Inflammatory macrophage treated with lipopolysaccharide for 1 hour (primary cell): ENCODE data around the gene CASK.

Source experiments
- DNase-seq, 2 donors: peaks; one replicate each; pipeline ENCODE4 v3.0.0-alpha.2; 2020 to 2022

Gene CASK

GRCh38 chrX:41906515-41907187 lies 16.7 kb downstream of the CASK start:
- no peak for DNase-seq

DNA sequence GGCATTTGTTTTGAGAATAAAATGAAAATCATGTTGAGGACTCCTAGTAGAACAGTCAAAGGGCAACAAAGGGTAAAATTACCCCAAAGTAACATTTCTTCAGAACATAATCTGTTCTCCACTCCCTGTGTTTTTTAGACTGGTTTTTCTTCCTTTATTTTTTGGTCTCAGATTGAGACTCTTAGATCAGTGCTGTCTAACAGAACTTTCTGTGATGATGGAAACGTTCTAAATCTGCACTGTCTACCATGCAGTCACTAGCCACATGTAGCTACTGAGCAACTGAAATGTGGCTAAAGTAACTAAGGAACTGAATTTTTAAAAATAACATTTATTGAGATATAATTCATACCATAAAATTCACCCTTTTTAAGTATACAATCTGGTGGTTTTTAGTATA lies 19.8 kb downstream of the CASK start:
- no peak for DNase-seq

DNA sequence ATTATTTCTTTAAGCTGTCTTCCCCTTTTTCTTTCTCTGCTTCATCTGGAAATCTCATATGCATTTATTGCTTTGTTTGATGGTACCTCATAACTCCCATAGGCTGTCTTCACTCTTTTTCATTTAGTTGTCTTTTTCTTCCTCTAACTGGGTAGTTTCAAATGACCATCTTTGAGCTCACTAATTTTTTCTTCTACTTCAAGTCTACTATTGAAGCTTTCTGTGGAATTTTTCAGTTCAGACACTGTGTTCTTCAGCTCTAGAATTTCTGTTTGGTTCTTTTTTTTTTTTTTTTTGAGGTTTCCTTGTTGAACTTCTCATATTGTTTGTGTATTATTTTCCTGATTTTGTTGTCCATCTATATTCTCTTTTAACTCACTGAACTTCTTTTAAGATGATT lies 23.0 kb downstream of the CASK start:
- DNase-seq = no peak

GRCh38 chrX:41895826-41896225 lies 27.5 kb downstream of the CASK start:
- DNase-seq = no peak

DNA sequence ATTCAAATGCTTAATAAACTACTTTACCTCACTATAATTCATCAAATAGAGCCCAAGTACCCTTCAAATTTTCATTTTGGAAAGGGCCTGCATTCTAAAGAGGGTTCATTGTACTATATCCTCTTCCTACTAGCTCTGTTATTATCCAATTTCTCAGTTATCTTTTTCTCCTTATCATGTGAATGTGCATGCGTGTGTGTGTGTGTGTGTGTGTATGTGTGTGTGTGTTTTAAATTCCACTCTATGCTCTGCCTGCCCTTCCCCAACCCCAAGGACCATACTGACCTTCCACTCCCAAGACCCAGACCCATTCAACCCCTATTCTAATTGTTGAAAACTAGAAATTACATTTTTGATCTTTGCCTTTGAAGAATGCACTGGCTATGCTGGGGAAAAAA lies 33.3 kb downstream of the CASK start:
- no peak for DNase-seq

- no peak for DNase-seq
Observed at GRCh38 chrX:41889317-41890025, 33.9 kb downstream of the CASK start.

DNA sequence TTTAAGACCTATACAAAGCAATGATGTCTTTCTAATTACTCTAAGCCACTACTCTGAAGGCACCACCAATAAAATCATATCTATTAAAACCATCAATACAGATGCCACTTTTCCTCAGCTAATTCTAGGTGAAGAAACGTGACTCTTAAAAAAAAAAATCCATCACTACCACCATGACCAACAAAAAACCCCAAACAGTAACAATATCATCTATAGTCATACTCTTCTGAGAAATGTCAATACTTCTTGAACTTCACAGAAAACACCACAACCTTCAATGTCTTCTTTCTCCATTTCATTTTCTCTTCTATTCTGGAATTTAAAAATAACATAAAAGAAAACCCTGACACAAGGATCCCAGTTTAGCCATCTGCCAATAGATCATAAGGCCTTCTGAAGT lies 35.7 kb downstream of the CASK start:
- DNase-seq = no peak

DNA sequence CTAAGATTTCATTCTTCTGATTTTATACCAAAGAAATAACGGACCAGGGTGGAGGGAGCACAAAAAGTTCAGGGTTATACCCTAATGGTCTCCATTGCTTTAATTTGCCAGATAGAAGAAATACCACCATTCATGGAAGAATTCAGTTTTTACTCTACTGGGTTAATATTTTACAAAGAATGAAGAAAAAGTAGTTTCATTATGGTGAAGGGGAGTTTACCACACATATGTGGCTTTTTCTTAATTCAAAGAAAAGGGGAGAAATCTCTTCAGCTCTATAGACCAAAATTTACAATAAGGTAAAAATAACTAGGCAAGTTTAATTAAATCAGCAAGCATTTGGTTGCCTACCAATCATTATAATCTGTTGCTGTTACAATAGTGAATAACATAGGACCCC lies 37.6 kb downstream of the CASK start:
- no peak for DNase-seq

- no peak for DNase-seq
Observed at GRCh38 chrX:41881166-41881565, 42.2 kb downstream of the CASK start.

DNA sequence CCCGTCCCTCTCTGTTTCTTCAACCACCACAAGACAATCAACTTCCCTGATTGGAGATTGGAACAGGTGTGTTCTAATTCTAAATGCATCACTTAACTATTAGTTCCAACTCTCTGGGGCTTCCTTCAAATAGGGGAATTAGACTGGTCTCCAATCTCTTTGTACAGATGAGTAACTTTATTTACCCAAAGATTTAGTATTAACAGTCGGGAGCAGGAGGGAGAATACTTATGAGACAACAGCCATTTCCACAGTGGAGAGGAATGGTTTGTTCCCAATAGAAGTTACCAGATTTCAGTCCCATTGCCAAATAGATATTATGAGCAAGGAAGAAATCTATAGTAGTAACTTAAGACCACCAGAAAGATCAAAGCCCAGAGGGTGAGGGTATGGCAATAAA lies 46.2 kb downstream of the CASK start:
- DNase-seq = no peak

- no peak for DNase-seq
Observed at GRCh38 chrX:41875142-41875541, 48.2 kb downstream of the CASK start.

- DNase-seq = no peak
Observed at GRCh38 chrX:41870719-41871151, 52.6 kb downstream of the CASK start.

GRCh38 chrX:41868392-41868977 lies 54.9 kb downstream of the CASK start:
- DNase-seq = no peak

- DNase-seq = no peak
Observed at GRCh38 chrX:41863343-41864203, 59.8 kb downstream of the CASK start.

- no peak for DNase-seq
Observed at GRCh38 chrX:41862562-41863184, 60.7 kb downstream of the CASK start.

GRCh38 chrX:41858161-41858775 lies 65.1 kb downstream of the CASK start:
- no peak for DNase-seq

GRCh38 chrX:41857670-41858069 lies 65.7 kb downstream of the CASK start:
- DNase-seq = no peak

- DNase-seq = no peak
Observed at GRCh38 chrX:41846714-41847113, 76.6 kb downstream of the CASK start.

GRCh38 chrX:41837270-41837944 lies 85.9 kb downstream of the CASK start:
- no peak for DNase-seq

DNA sequence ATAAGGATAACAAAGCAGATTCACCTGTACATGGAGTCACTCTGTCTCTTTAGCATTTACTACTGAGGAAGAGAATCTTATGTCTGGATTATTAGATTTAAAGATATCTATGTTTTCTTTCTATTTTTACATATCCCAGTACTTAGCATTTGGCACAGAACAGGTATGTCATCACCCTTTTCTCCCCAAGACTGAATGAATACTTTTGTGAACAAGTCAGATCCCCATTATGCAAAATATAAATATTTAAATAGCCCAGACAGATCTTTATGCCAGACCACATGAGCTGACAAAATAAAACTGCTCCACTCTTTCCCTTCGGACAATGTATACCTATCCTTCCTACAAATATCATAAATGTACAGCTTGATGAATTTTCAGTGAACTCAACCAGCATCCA lies 94.5 kb downstream of the CASK start:
- DNase-seq = no peak

GRCh38 chrX:41827886-41828285 lies 95.5 kb downstream of the CASK start:
- DNase-seq = no peak

GRCh38 chrX:41825796-41826195 lies 97.6 kb downstream of the CASK start:
- DNase-seq = no peak
